ENCODE measurements around the gene CHPF2.

DNA sequence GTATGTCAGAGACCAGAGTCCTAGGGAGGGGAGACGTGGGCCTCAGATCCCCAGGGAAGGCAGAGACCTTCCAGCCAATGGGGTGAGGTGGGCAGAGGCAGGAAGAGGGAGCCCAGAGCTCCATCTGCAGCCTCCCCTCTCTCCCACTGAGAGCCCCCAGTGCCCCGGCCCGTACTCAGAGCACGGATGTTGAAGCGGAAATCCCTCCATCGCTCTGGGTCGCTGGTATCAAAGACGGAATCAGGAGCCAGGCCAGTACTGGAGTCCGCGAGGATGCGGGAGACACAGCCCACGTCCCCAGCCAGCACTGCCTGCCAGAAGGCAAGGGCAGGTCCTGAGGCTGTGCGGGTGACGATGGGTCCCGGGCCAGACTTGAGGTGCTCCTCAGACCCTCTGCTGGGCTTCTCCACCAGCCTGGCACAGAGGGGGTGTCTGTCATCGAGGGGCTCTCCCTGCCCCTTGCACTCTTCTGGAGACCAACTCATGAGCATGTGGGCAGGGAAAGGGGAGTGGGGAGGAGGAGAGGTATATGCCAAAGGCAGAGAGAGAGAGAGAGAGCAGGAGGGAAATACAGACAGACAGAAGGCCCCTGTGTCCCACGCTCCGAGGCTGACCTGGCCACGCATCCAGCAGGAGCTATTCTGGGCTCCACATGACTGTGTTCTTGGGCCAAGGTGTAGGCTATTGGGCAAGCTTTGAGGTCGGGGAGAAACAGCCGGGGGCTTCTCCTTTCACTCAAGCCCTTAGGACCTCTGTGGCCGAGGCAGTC, 45.5 kb upstream of the CHPF2 start, which contains the start of gene ASB10:
- no peak for TF ChIP-seq EZH2phosphoT487 (IDR thresholded peaks at IDR 0.05; ENCODE audit: insufficient read depth, low read depth)
- no peak for TF ChIP-seq EZH2 (IDR thresholded peaks at IDR 0.05; ENCODE audit: insufficient read depth, poor library complexity, severe bottlenecking)
